ENCODE measurements around the gene ABHD1.
"Not testable (repeated sequence)": the region's sequence is repeated elsewhere in the genome, so short reads cannot be mapped to it uniquely, and the experiment has no call there.

ABHD1 gene

GRCh38 chr2:27111392-27112078 lies 12.1 kb upstream of the ABHD1 start:
- not testable (repeated sequence) for H3K9ac ChIP-seq (ENCODE audit: low read depth, low read length); H3K4me1 ChIP-seq (ENCODE audit: control insufficient read depth, insufficient read depth, low read length); H3K27me3 ChIP-seq (ENCODE audit: control insufficient read depth, insufficient read depth, low read length); H3K4me3 ChIP-seq (ENCODE audit: low read depth, low read length); H3K36me3 ChIP-seq (ENCODE audit: control insufficient read depth, insufficient read depth, low read length); H3K27ac ChIP-seq (ENCODE audit: low read depth, low read length); H3K9me3 ChIP-seq (ENCODE audit: control insufficient read depth, insufficient read depth, low read length)

- Histone ChIP-seq H3K4me3 (ENCODE audit: low read depth, low read length) (no peak overlapping the region), H3K27ac (ENCODE audit: low read depth, low read length) (no peak overlapping the region), H3K4me1 (ENCODE audit: control insufficient read depth, insufficient read depth, low read length) (peaks cover 7% of the 10 kb centered on the region; the same call in 1 of the 2 replicates), H3K27me3 (ENCODE audit: control insufficient read depth, insufficient read depth, low read length) (peaks cover 38% of the 10 kb centered on the region), H3K9me3 (ENCODE audit: control insufficient read depth, insufficient read depth, low read length) (no peaks in the 10 kb centered on the region), H3K36me3 (ENCODE audit: control insufficient read depth, insufficient read depth, low read length) (no peaks in the 10 kb centered on the region), H3K9ac (ENCODE audit: low read depth, low read length) (no peak overlapping the region)
Measured at GRCh38 chr2:27115519-27115918, 8.1 kb upstream of the ABHD1 start.

GRCh38 chr2:27117995-27118524 lies 5.6 kb upstream of the ABHD1 start:
- 0 out of 2 replicates have a peak overlapping the region, but pooled peaks have one; percentile 18 for H3K9ac ChIP-seq (ENCODE audit: low read depth, low read length)
- no peaks in the 10 kb centered on the region for H3K36me3 ChIP-seq (ENCODE audit: control insufficient read depth, insufficient read depth, low read length)
- peak overlapping the region; percentile 69 for H3K4me3 ChIP-seq (ENCODE audit: low read depth, low read length)
- peaks cover 7% of the 10 kb centered on the region; the same call in 1 of the 2 replicates for H3K4me1 ChIP-seq (ENCODE audit: control insufficient read depth, insufficient read depth, low read length)
- H3K9me3 ChIP-seq (ENCODE audit: control insufficient read depth, insufficient read depth, low read length) = no peaks in the 10 kb centered on the region
- peaks cover 64% of the 10 kb centered on the region for H3K27me3 ChIP-seq (ENCODE audit: control insufficient read depth, insufficient read depth, low read length)
- no peak overlapping the region for H3K27ac ChIP-seq (ENCODE audit: low read depth, low read length)

- Histone ChIP-seq H3K9me3 (ENCODE audit: control insufficient read depth, insufficient read depth, low read length) (no peaks in the 10 kb centered on the region), H3K9ac (ENCODE audit: low read depth, low read length) (peak within 1 kb of the TSS; percentile 18; the same call in 1 of the 2 replicates), H3K36me3 (ENCODE audit: control insufficient read depth, insufficient read depth, low read length) (no peaks in the 10 kb centered on the region), H3K4me3 (ENCODE audit: low read depth, low read length) (peak within 1 kb of the TSS; percentile 69), H3K27me3 (ENCODE audit: control insufficient read depth, insufficient read depth, low read length) (peaks cover 68% of the 10 kb centered on the region), H3K4me1 (ENCODE audit: control insufficient read depth, insufficient read depth, low read length) (peaks cover 7% of the 10 kb centered on the region; the same call in 1 of the 2 replicates), H3K27ac (ENCODE audit: low read depth, low read length) (no peak within 1 kb of the TSS)
Measured at GRCh38 chr2:27118525-27119329, 4.9 kb upstream of the ABHD1 start, which contains the start of gene CGREF1. Gene CGREF1, minus strand, starts transcription at chr2:27119128. Its CDS starts 14,762 bp downstream, at chr2:27104366.

GRCh38 chr2:27119330-27119670 lies 4.3 kb upstream of the ABHD1 start:
- Histone ChIP-seq H3K4me3 (ENCODE audit: low read depth, low read length) (peak overlapping the region; percentile 69), H3K4me1 (ENCODE audit: control insufficient read depth, insufficient read depth, low read length) (peaks cover 13% of the 10 kb centered on the region; the same call in 1 of the 2 replicates), H3K27me3 (ENCODE audit: control insufficient read depth, insufficient read depth, low read length) (peaks cover 74% of the 10 kb centered on the region)
- H3K9me3 ChIP-seq (ENCODE audit: control insufficient read depth, insufficient read depth, low read length); H3K9ac ChIP-seq (ENCODE audit: low read depth, low read length); H3K27ac ChIP-seq (ENCODE audit: low read depth, low read length); H3K36me3 ChIP-seq (ENCODE audit: control insufficient read depth, insufficient read depth, low read length): not testable (repeated sequence)

GRCh38 chr2:27121906-27122305 lies 1.7 kb upstream of the ABHD1 start:
- H3K4me1 ChIP-seq (ENCODE audit: control insufficient read depth, insufficient read depth, low read length) = peaks cover 13% of the 10 kb centered on the region; the same call in 1 of the 2 replicates
- no peaks in the 10 kb centered on the region for H3K9me3 ChIP-seq (ENCODE audit: control insufficient read depth, insufficient read depth, low read length)
- H3K36me3 ChIP-seq (ENCODE audit: control insufficient read depth, insufficient read depth, low read length) = no peaks in the 10 kb centered on the region
- no peak overlapping the region for H3K27ac ChIP-seq (ENCODE audit: low read depth, low read length)
- H3K4me3 ChIP-seq (ENCODE audit: low read depth, low read length) = no peak overlapping the region
- peaks cover 73% of the 10 kb centered on the region for H3K27me3 ChIP-seq (ENCODE audit: control insufficient read depth, insufficient read depth, low read length)
- H3K9ac ChIP-seq (ENCODE audit: low read depth, low read length) = no peak overlapping the region

- Histone ChIP-seq H3K27ac (ENCODE audit: low read depth, low read length) (no peak overlapping the region), H3K4me1 (ENCODE audit: control insufficient read depth, insufficient read depth, low read length) (peaks cover 13% of the 10 kb centered on the region; the same call in 1 of the 2 replicates), H3K36me3 (ENCODE audit: control insufficient read depth, insufficient read depth, low read length) (no peaks in the 10 kb centered on the region), H3K27me3 (ENCODE audit: control insufficient read depth, insufficient read depth, low read length) (peaks cover 66% of the 10 kb centered on the region), H3K9ac (ENCODE audit: low read depth, low read length) (no peak overlapping the region), H3K4me3 (ENCODE audit: low read depth, low read length) (no peak overlapping the region), H3K9me3 (ENCODE audit: control insufficient read depth, insufficient read depth, low read length) (no peaks in the 10 kb centered on the region)
Measured at GRCh38 chr2:27122791-27123190, 824 bp upstream of the ABHD1 start.

GRCh38 chr2:27125104-27125503 lies 1.5 kb downstream of the ABHD1 start:
- peaks cover 6% of the 10 kb centered on the region; the same call in 1 of the 2 replicates for H3K4me1 ChIP-seq (ENCODE audit: control insufficient read depth, insufficient read depth, low read length)
- H3K9ac ChIP-seq (ENCODE audit: low read depth, low read length) = no peak overlapping the region
- H3K4me3 ChIP-seq (ENCODE audit: low read depth, low read length) = no peak overlapping the region
- peaks cover 43% of the 10 kb centered on the region for H3K27me3 ChIP-seq (ENCODE audit: control insufficient read depth, insufficient read depth, low read length)
- H3K36me3 ChIP-seq (ENCODE audit: control insufficient read depth, insufficient read depth, low read length) = peaks cover 8% of the 10 kb centered on the region
- no peaks in the 10 kb centered on the region for H3K9me3 ChIP-seq (ENCODE audit: control insufficient read depth, insufficient read depth, low read length)
- no peak overlapping the region for H3K27ac ChIP-seq (ENCODE audit: low read depth, low read length)

- Histone ChIP-seq H3K27me3 (ENCODE audit: control insufficient read depth, insufficient read depth, low read length) (peaks cover 31% of the 10 kb centered on the region), H3K27ac (ENCODE audit: low read depth, low read length) (no peak overlapping the region), H3K4me3 (ENCODE audit: low read depth, low read length) (no peak overlapping the region), H3K9ac (ENCODE audit: low read depth, low read length) (no peak overlapping the region), H3K4me1 (ENCODE audit: control insufficient read depth, insufficient read depth, low read length) (peaks cover 6% of the 10 kb centered on the region; the same call in 1 of the 2 replicates), H3K36me3 (ENCODE audit: control insufficient read depth, insufficient read depth, low read length) (peaks cover 20% of the 10 kb centered on the region), H3K9me3 (ENCODE audit: control insufficient read depth, insufficient read depth, low read length) (no peaks in the 10 kb centered on the region)
Measured at GRCh38 chr2:27126252-27126710, 2.7 kb downstream of the ABHD1 start.

- H3K36me3 ChIP-seq (ENCODE audit: control insufficient read depth, insufficient read depth, low read length) = peaks cover 38% of the 10 kb centered on the region
- no peaks in the 10 kb centered on the region for H3K9me3 ChIP-seq (ENCODE audit: control insufficient read depth, insufficient read depth, low read length)
- no peak overlapping the region for H3K27ac ChIP-seq (ENCODE audit: low read depth, low read length)
- peaks cover 6% of the 10 kb centered on the region; the same call in 1 of the 2 replicates for H3K4me1 ChIP-seq (ENCODE audit: control insufficient read depth, insufficient read depth, low read length)
- peaks cover 13% of the 10 kb centered on the region for H3K27me3 ChIP-seq (ENCODE audit: control insufficient read depth, insufficient read depth, low read length)
- H3K9ac ChIP-seq (ENCODE audit: low read depth, low read length) = no peak overlapping the region
- H3K4me3 ChIP-seq (ENCODE audit: low read depth, low read length) = no peak overlapping the region
Measured at GRCh38 chr2:27127883-27128667, 4.5 kb downstream of the ABHD1 start.

All from HUES48 (cell line).